Right atrium auricular region (tissue), 2 donors: ENCODE data around the gene DOLPP1. TPM values are rescaled to one million over a fixed set of nuclear protein-coding genes. Genes with fewer than 3 reads are reported as not detected.
"Not testable (repeated sequence)": the region's sequence is repeated elsewhere in the genome, so short reads cannot be mapped to it uniquely, and the experiment has no call there.

Experiments used
- DNase-seq: peaks from one replicate; pipeline ENCODE4 v3.0.0-alpha.2; 2019; ENCODE audit warnings: low spot score
- H3K27ac ChIP-seq, 2 donors: fragments of 200-600 bp; sonication (generic); 1 replicate in 1 of 2; 2 replicates in 1 of 2; pipeline ENCODE4 v1.5.1; 2016 to 2019
- H3K27me3 ChIP-seq, 2 donors: fragments of 200-600 bp; sonication (generic); one replicate each; pipeline versions ENCODE4 v1.5.1 to v1.6.0; 2017 to 2019
- H3K36me3 ChIP-seq: fragments of 200-600 bp; sonication (generic); one replicate; pipeline ENCODE4 v1.5.1; 2016
- H3K4me1 ChIP-seq, 2 donors: fragments of 200-600 bp; sonication (generic); one replicate each; pipeline versions ENCODE4 v1.5.1 to v1.6.0; 2017 to 2019
- H3K4me3 ChIP-seq, 2 donors: fragments of 200-600 bp; sonication (generic); 1 replicate in 1 of 2; 2 replicates in 1 of 2; pipeline ENCODE4 v1.5.1; 2017 to 2019; ENCODE audit warnings: mild to moderate bottlenecking in 1 of 2, moderate library complexity in 1 of 2
- H3K9me3 ChIP-seq, 2 donors: fragments of 200-600 bp; sonication (generic); one replicate each; pipeline ENCODE4 v1.5.1; 2019
- CTCF ChIP-seq, 2 donors: fragments of 200-600 bp; sonication (generic); IDR thresholded peaks; one replicate each; pipeline ENCODE4 v1.5.1; 2019; ENCODE audit warnings: antibody characterized with exemption in 2 of 2
- total RNA-seq, 2 donors: library from RNA; depleted of rRNA; stranded (reverse); fragments of >200 nt; gene quantifications; one replicate each; pipeline ENCODE4 v1.1.0, GENCODE V29; 2016

Gene DOLPP1
- total RNA-seq, 2 donors from 2014 or later = 4.8 to 5.4 TPM

GRCh38 chr9:129124506-129125069 lies 43.7 kb downstream of the DOLPP1 start:
- no peak overlapping the region for H3K4me3 ChIP-seq
- H3K4me1 ChIP-seq = peaks cover 0 to 17% of the 10 kb centered on the region in 2 donors
- no peaks in the 10 kb centered on the region for H3K9me3 ChIP-seq
- no peak for TF ChIP-seq CTCF (IDR thresholded peaks at IDR 0.05)
- H3K27me3 ChIP-seq = no peaks in the 10 kb centered on the region
- peaks cover 32% of the 10 kb centered on the region for H3K36me3 ChIP-seq
- no peak overlapping the region for H3K27ac ChIP-seq
- no peak for DNase-seq

- Histone ChIP-seq H3K27me3 (no peaks in the 10 kb centered on the region), H3K4me3 (no peak overlapping the region), H3K27ac (no peak overlapping the region), H3K36me3 (peaks cover 38% of the 10 kb centered on the region), H3K9me3 (no peaks in the 10 kb centered on the region), H3K4me1 (peaks cover 0 to 17% of the 10 kb centered on the region in 2 donors)
- DNase-seq = no peak
- no peak for TF ChIP-seq CTCF (IDR thresholded peaks at IDR 0.05)
Observed at GRCh38 chr9:129125478-129125877, 44.6 kb downstream of the DOLPP1 start.

GRCh38 chr9:129126749-129127618 lies 46.1 kb downstream of the DOLPP1 start:
- Histone ChIP-seq H3K4me3 (no peak overlapping the region), H3K27me3 (no peaks in the 10 kb centered on the region), H3K4me1 (peaks cover 0 to 17% of the 10 kb centered on the region in 2 donors), H3K9me3 (no peaks in the 10 kb centered on the region), H3K36me3 (peaks cover 34% of the 10 kb centered on the region), H3K27ac (no peak overlapping the region)
- no peak for TF ChIP-seq CTCF (IDR thresholded peaks at IDR 0.05)
- DNase-seq = no peak

- H3K4me1 ChIP-seq = peaks cover 0 to 17% of the 10 kb centered on the region in 2 donors
- TF ChIP-seq CTCF (IDR thresholded peaks at IDR 0.05) = no peak
- H3K36me3 ChIP-seq = peaks cover 38% of the 10 kb centered on the region
Observed at GRCh38 chr9:129128689-129129088, 47.8 kb downstream of the DOLPP1 start.

GRCh38 chr9:129130271-129130670 lies 49.4 kb downstream of the DOLPP1 start:
- not testable (repeated sequence) for H3K4me3 ChIP-seq, H3K27ac ChIP-seq, H3K9me3 ChIP-seq, DNase-seq, H3K27me3 ChIP-seq
- Histone ChIP-seq H3K36me3 (peaks cover 33% of the 10 kb centered on the region), H3K4me1 (peaks cover 0 to 17% of the 10 kb centered on the region in 2 donors)

More at GRCh38 chr9:129128689-129129088, 47.8 kb downstream of the DOLPP1 start:
- DNase-seq = no peak
- H3K4me3 ChIP-seq = no peak overlapping the region
- no peaks in the 10 kb centered on the region for H3K9me3 ChIP-seq
- H3K27ac ChIP-seq = no peak overlapping the region
- no peaks in the 10 kb centered on the region for H3K27me3 ChIP-seq

- no peak for DNase-seq
- peaks cover 33% of the 10 kb centered on the region for H3K36me3 ChIP-seq
- H3K27me3 ChIP-seq = no peaks in the 10 kb centered on the region
- TF ChIP-seq CTCF (IDR thresholded peaks at IDR 0.05) = no peak
- H3K27ac ChIP-seq = no peak overlapping the region
- no peaks in the 10 kb centered on the region for H3K9me3 ChIP-seq
- H3K4me1 ChIP-seq = peaks cover 0 to 17% of the 10 kb centered on the region in 2 donors
- no peak overlapping the region for H3K4me3 ChIP-seq
Observed at GRCh38 chr9:129130791-129131190, 49.9 kb downstream of the DOLPP1 start.
